Stimulated activated CD8-positive, alpha-beta memory T cell treated with anti-CD3 and anti-CD28 coated beads, Interleukin-15, amount 100 ng/mL, for 1 hour (primary cell): ENCODE data around the gene NR2E1.

Experiments
- DNase-seq: peaks from one replicate; pipeline ENCODE4 v3.0.0-alpha.2; 2020; ENCODE audit warnings: low read depth

The NR2E1 gene

DNA sequence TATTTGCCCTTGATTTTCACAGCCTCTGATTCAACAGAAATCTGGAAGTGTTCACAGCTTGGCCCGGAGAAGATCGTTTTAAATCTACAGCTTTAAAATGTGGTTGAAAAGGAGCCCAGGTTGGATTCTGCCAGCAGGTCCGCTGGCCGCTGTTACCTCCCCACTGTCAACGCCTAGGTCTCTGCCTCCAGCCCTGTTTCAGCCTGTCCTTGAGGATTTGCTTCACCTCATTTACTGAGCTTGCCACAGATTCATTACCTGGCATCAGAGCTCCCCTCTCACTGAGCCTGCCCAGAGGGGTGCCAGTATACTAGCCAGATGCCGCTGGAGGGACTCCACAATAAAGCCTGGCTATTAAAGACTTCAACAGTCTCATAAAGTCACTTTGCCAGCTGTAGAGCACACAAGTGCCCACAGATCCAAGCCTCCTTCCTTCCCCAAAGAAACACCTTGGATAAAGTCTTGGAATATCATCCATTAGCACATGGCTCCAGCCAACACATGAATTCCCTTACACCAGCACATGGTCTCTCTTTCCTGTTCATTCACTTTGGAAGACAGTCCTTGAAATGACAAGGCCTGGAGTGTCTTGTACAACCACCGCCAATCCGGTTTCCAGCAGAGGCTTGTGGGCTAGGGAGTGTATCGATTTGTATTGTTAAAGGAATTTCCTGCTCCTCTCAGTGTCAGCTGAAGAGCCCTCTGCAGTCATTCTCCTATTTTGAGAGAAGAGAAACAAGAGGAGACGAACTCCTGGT, 9.5 kb upstream of the NR2E1 start:
- DNase-seq: no peak

- DNase-seq: no peak
Measured at GRCh38 chr6:108156938-108157233, 8.9 kb upstream of the NR2E1 start.

- no peak for DNase-seq
Measured at GRCh38 chr6:108157234-108157980, 8.4 kb upstream of the NR2E1 start.

DNA sequence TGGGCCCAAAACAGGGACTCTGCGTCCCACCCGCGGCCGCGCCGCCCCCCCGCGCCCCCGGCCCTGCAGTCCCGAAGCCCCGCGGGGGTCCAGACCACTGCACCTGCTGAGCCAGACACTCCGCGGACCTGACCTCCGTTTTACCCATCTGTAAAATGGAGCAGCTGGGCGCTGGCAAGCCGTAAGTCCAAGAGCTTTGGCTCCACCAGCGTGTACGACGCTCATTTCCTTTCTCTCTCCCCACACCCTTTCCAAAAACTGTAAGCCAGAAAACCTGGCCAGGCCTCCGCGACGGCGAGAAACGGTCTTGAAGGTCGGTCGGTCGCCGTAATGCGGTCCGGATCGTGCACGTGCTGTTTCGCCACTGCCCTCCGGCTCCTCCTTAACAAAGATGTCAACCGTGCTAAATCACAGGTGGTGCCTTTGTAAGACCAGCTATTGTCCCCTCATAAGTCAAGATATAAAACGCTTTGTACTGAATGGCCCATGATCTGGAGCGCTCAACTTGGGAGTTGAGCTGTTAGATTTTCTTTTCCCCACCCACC, 7.8 kb upstream of the NR2E1 start:
- no peak for DNase-seq

DNA sequence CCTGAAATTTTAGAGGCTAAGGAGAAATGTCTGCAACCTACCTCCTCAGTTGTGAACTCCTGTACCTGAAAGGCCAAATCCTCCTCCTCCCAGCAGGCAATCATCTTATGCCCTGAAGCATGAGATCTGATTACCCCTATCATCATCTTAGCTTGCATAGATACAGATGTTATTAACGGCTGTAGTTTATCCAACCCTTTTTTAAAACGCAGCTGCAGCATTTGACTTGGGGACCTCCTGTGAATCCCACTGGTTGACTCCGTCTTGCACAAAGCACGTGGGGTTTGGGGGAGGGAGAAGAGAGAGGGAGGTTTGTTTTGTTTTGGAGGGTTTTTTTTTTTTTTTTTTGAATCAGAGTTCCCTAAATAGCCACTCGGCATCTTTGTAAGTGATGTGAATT, 5.8 kb upstream of the NR2E1 start:
- no peak for DNase-seq

GRCh38 chr6:108161724-108162282, 4.0 kb upstream of the NR2E1 start:
- DNase-seq: no peak

DNA sequence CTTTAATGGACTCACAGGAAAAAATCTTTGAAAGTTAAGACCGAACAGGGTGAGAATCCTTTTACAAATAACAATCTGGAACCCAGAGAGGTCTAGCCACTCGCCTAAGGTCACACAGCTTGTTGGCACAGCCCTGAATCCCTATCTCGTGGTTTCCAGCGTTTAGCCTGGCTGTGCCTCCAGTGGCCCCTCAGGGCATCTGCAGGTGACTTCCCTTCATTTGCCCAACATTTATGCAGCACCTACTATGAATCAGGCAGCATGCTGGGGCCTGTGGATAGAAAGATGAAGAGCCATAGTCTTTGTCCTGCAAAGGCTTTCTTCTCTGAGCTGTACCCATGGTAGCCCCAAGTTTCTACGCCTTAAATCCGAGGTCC, 2.6 kb upstream of the NR2E1 start:
- DNase-seq: no peak

DNA sequence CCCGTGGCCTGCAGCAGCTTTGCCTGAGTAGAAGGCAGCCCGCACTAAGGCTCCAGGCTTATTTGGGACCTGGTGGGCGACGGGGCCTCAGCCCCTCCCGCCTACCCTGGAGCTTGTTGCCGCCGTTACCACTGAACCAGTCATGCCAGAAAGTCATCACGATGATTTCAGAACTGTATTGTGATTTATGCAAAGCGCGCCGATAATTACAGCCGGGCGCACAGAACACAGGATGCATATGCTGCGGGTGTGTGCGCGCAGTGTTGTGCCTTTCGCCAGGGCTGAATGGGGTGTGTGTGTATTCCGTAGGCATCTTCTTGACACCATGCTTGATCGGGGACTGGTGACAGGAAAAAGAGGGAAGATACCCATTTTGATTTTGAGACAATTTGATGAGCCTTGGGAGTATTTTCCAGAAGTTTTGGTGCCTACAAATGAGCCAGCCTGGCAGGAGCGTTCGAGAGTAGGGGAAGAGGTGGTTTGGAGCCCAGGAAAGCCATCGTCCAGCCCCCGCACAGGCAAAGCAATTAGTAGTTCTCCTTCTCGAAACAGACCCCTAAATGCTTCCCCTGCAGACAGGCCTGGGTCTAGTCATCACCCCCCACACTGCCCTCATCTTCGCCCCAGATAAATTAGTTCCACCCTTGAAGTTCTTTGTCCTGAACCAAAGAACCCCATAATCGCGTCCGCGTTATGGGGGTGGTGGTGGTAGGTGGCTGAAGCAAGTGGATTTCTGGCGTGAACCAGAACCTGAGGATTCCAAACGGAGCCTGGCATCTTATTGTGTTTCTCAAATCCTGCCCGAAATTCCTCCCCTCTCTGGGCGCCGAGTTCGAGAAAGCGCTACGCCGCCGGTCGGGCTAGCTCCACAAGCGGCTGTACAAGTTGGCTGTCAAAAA, 1.9 kb upstream of the NR2E1 start:
- no peak for DNase-seq

- DNase-seq: no peak
Measured at GRCh38 chr6:108164543-108164814, 1.3 kb upstream of the NR2E1 start.

DNA sequence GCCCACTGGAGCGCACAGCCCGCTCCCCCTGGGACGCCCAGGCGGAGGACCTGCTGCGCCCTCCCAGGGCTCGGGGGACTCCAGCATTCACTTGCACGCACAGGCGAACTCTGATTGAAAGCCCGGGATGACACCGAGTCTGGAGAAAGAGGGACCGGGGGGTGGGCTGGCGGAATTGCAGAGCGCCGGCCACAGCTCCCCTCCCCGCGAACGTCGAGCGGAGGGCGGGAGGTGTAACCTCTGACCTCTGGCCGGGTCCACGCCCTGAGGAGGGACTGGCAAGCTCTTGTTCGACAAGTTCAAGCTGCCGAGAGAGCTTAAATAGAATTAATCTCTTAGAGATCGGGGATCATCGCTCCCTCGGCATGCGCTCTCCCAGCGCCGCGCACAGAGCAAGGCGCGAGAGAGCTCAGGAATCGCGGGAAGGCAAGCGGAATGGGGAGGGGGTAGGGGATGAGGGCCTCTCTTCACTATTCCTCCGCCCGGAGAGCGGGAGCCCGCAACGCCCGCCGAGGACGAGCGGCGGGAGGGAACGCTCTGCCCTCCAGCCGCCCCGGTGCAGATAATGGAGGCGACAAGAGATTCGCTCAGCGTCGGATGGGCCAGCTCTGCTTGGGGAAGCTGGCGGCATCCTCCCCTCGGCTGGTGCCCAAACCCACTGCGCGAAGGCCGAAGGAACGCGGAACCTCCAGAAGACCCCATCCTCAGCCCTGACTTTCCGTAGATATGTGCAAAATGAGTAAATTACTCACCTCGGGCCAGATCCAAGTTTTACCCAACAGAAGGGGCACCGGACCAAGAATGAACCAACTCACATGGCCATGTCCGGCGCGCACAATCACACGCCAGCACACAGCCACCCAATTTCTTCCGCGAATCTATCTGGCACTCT, 761 bp upstream of the NR2E1 start:
- no peak for DNase-seq

DNA sequence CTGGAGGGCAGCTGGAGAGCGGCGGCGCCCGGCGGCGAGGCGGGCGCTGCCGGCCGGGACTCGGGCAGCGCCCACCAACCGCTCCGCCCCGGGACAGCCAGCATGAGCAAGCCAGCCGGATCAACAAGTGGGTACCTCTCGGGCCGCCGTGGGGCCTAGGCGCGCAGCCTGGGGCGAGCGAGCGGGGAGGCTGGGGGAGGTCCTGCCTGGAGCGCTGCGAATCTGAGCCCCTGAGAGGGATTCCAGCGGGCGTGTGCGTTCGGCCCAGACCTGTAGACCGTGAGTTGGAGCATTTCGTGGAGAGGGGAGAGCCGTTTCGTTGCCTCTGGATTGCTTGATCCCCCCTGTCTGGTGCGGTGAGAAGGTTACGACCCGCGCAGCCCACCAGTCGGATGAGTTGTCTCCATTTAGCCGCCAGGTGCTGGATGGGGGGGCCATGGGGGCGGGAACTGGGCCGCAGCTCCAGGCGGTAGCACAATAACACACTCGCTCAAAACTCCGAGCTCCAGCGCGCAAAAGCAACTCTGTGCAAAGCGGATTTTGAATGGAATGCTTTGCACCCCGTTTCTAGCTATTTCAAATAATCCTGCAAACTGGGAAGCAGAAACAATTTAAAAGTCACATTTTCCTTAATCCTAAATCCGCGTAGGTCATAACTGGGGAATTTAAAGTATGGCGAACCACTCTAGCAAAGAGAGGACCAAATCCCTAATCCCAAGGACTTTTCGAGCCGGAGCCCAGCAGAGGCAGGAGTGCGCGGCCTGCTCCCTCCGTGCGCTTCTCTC, 1.0 kb downstream of the NR2E1 start:
- no peak for DNase-seq

- DNase-seq: no peak
Measured at GRCh38 chr6:108167449-108168089, 1.7 kb downstream of the NR2E1 start.

GRCh38 chr6:108168090-108168463, 2.3 kb downstream of the NR2E1 start:
- no peak for DNase-seq

DNA sequence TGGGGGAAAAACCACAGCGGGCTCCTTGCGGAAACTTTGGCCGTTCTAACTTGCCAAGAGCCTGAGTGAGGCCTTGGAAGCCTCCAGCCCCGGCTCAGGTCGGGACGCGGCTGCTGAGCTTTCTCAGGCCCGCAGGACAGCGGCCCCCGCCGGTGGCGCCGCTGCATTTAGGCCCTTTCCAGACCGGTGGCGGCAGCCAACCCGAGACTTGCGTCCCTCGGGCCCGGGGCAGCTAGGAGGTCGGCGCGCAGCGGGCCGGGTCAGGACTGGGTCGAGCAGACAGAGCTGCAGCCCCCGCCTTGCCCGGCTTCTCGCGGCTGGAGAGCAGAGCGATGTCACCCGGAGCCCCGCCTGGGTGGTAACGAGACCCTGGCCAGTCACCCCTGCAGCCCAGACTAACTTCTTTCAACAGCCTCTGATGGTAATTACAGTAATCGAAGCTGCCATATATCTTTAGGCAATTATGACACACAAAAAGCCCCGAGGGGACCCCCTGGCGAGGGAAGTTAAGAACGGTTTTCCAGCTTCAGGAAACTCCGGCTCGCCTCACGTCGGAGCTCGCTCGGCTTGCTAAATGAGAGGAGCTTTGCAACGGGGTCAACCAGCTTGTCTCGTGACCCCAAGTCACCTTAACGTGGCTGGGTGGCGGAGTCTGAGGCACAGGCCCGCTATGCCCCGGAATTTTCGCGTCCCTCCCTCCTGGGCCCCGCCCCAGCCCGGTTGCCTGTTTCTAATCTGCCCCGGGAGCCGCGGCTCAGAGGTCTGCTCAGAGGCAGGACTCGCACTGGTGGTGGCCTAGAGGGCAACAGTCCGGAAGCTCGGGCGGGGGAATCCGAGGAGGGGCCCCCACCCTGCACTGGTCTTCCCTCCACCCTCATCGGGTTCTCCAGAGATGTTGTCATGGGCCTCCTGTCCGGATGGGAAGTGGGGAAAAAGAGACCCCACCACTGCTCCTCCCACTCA, 3.0 kb downstream of the NR2E1 start:
- no peak for DNase-seq

DNA sequence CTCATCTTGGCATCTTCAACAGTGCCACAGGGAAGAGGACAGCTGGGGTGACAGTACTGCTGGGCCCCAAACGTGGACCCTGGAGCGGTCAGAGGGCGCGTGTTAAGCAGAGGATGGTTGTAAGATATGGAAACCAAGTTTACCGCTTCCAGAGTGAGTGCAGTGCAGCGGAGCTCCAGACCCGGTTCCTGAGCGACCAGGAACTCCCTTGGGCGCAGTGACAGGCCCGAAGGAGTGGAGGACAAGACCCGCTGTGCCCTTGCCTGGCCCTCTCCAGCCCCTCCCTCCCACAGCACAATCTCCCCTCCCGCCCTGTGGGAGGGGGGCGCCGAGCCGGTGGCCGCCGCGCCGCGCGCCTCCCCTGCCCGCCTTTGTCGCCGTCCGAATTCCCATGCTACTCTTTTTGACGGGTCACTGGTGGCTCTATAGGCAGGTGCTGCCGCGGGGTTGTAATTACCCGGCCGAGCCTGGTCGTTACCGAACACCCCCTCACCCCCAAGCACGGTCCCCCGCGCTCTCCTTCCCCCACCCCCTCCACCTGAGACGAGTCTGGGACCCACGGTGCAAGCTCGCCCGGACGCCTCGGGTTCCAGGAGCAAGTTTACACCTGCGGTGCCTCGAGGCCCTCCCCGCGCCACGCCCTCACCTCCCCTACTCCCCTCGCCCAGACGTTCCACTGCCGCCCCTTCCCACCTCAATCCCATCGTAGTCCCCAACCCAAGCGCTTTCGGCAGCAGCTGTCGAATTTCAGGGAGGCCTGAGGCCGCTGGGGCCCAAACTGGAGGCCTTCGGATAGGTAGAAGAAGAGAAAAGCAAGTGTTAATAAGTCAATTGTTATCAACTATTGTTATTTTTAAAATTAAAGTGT, 3.9 kb downstream of the NR2E1 start:
- no peak for DNase-seq

DNA sequence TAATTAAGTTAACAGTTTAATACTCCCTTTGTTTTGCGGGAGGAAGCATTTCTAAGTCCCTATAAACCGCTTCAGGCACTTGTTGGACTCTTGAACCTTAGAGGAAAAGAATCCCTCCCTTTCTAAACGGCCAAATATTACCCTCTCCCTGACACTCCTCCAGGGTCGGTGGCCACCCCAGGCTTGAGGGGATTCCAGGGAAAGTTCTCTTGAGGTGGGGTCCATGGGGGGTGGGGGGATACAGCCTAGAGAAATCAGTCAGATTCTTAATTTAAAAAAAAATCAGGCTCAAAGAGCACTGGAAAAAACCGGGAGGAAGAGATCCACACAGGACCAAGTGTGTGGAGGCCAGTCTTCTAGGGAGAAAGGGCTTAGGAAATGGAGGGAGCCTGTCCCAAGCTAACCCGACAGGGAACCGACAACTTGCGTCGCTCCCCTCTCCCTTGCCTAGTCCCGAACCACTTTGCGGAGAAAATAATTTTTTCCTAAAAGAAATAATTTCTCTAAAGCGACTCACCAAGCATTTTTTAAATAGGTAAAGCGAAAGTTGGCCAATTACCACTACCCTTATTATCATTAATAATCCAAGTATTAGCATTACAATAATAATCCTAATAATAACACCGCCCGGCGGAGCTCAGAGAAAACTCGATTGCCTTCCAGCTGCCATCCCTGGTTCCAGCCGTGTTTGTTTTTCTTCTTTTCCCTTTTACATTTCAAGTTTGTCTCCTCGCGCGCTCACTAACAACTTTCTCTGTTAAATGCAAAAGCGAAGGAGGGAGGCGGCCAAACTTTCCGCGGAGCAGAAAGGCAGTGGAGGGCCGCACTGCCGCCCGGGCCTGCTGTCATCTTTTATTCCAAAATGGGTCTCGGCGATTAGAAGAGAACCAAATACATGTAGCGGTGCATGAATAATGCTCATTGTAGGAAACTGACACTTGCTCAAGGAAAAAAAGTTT, 4.8 kb downstream of the NR2E1 start:
- DNase-seq: no peak
